HEK293T (cell line): ENCODE data around the gene NAA11.

Source experiments
- ARNT ChIP-seq: fragments of 450-650 bp; IDR thresholded peaks from 2 replicates; pipeline ENCODE4 v1.6.1; 2017; ENCODE audit warnings: mild to moderate bottlenecking
- BHLHE40 ChIP-seq: fragments of 450-650 bp; IDR thresholded peaks from 2 replicates; pipeline ENCODE4 v1.6.1; 2016; ENCODE audit warnings: mild to moderate bottlenecking, moderate library complexity, borderline replicate concordance
- CTBP1 ChIP-seq: fragments of 450-650 bp; IDR thresholded peaks from 2 replicates; pipeline ENCODE4 v1.6.1; 2016; ENCODE audit warnings: borderline replicate concordance
- ELF4 ChIP-seq: fragments of 450-650 bp; IDR thresholded peaks from 2 replicates; pipeline ENCODE4 v1.6.1; 2017; ENCODE audit warnings: antibody characterized with exemption
- FOXA1 ChIP-seq: fragments of 450-650 bp; IDR thresholded peaks from 2 replicates; pipeline ENCODE4 v1.6.1; 2016; ENCODE audit warnings: mild to moderate bottlenecking
- FOXM1 ChIP-seq: fragments of 450-650 bp; IDR thresholded peaks from 2 replicates; pipeline ENCODE4 v1.6.1; 2017; ENCODE audit warnings: mild to moderate bottlenecking, borderline replicate concordance
- HDGF ChIP-seq: fragments of 450-650 bp; IDR thresholded peaks from 2 replicates; pipeline ENCODE4 v1.6.1; 2017; ENCODE audit warnings: antibody characterized with exemption, borderline replicate concordance
- NFRKB ChIP-seq: fragments of 450-650 bp; IDR thresholded peaks from 2 replicates; pipeline ENCODE4 v1.6.1; 2016; ENCODE audit warnings: mild to moderate bottlenecking, moderate library complexity
- PKNOX1 ChIP-seq: fragments of 450-650 bp; IDR thresholded peaks from 2 replicates; pipeline ENCODE4 v1.6.1; 2016
- SP1 ChIP-seq: fragments of 450-650 bp; IDR thresholded peaks from 2 replicates; pipeline ENCODE4 v1.6.1; 2017
- SUZ12 ChIP-seq: fragments of 450-650 bp; IDR thresholded peaks from 2 replicates; pipeline ENCODE4 v1.6.1; 2016; ENCODE audit warnings: mild to moderate bottlenecking
- TARDBP ChIP-seq: fragments of 450-650 bp; IDR thresholded peaks from 2 replicates; pipeline ENCODE4 v1.6.1; 2016
- ZNF384 ChIP-seq: fragments of 450-650 bp; IDR thresholded peaks from 2 replicates; pipeline ENCODE4 v1.6.1; 2016

- no peak for TF ChIP-seq ELF4
- no peak for TF ChIP-seq BHLHE40
- TF ChIP-seq TARDBP = no peak
- no peak for TF ChIP-seq ZNF384
- no peak for TF ChIP-seq PKNOX1
- TF ChIP-seq HDGF = no peak
- no peak for TF ChIP-seq SP1
- no peak for TF ChIP-seq FOXA1
- no peak for TF ChIP-seq NFRKB
- TF ChIP-seq CTBP1 = no peak
- no peak for TF ChIP-seq ARNT
- no peak for TF ChIP-seq FOXM1
- TF ChIP-seq SUZ12 = no peak
Measured at GRCh38 chr4:79357365-79357764, 31.5 kb upstream of the NAA11 start.
